Keratinocyte (primary cell): ENCODE measurements around the gene EPAS1. TPM values are rescaled to one million over a fixed set of nuclear protein-coding genes. Genes with fewer than 3 reads are reported as not detected.

Experiments used
- DNase-seq: peaks from one replicate; pipeline ENCODE4 v3.0.0-alpha.2; 2011; ENCODE audit warnings: low read depth, missing footprints, low spot score
- FAIRE-seq: peaks from 2 replicates; lab custom pipeline; 2011; peaks lifted over from hg19 to GRCh38; lab: Jason Lieb, UNC
- H2AFZ ChIP-seq: 2 replicates; pipeline ENCODE4 v1.6.0; 2012; ENCODE audit warnings: low read length, control low read depth, inconsistent platforms; ENCODE audit not compliant: control insufficient read depth
- H3K27ac ChIP-seq: 2 replicates; pipeline ENCODE4 v1.5.1; 2011; ENCODE audit warnings: low read length; ENCODE audit not compliant: control insufficient read depth, insufficient read depth
- H3K27me3 ChIP-seq: 3 replicates; pipeline ENCODE4 v1.6.0; 2011; ENCODE audit warnings: low read length; ENCODE audit not compliant: control insufficient read depth, insufficient read depth; ENCODE audit errors: extremely low read depth
- H3K36me3 ChIP-seq, 2 experiments: 2 replicates in 1 of 2; 3 replicates in 1 of 2; pipeline ENCODE4 v1.5.1; 2011; ENCODE audit warnings: low read length in 2 of 2, mild to moderate bottlenecking in 1 of 2; ENCODE audit not compliant: control insufficient read depth in 2 of 2, insufficient read depth in 2 of 2; ENCODE audit errors: extremely low read depth in 1 of 2
- H3K4me1 ChIP-seq: 3 replicates; pipeline ENCODE4 v1.5.1; 2011; ENCODE audit warnings: low read length; ENCODE audit not compliant: control insufficient read depth, insufficient read depth; ENCODE audit errors: extremely low read depth
- H3K4me2 ChIP-seq: 3 replicates; pipeline ENCODE4 v1.6.0; 2011; ENCODE audit warnings: low read depth, low read length; ENCODE audit not compliant: control insufficient read depth, insufficient read depth; ENCODE audit errors: extremely low read depth
- H3K4me3 ChIP-seq, 3 experiments: fragments of 200-600 bp in 1 of 3; sonication (generic) in 1 of 3; 2 replicates in 2 of 3; 3 replicates in 1 of 3; pipeline ENCODE4 v1.5.1; 2011 to 2016; ENCODE audit warnings: low read length in 3 of 3, mild to moderate bottlenecking in 3 of 3, control low read depth in 2 of 3, inconsistent platforms in 1 of 3, low read depth in 1 of 3, mixed read lengths in 1 of 3, mixed run types in 1 of 3, moderate library complexity in 1 of 3; ENCODE audit not compliant: control insufficient read depth in 2 of 3, insufficient read depth in 2 of 3; ENCODE audit errors: extremely low read depth in 1 of 3
- H3K79me2 ChIP-seq: 2 replicates; pipeline ENCODE4 v1.6.0; 2012; ENCODE audit warnings: low read length; ENCODE audit not compliant: control insufficient read depth, insufficient read depth
- H3K9ac ChIP-seq: 3 replicates; pipeline ENCODE4 v1.6.0; 2011; ENCODE audit warnings: low read length; ENCODE audit not compliant: control insufficient read depth, insufficient read depth; ENCODE audit errors: extremely low read depth
- H3K9me1 ChIP-seq: 3 replicates; pipeline ENCODE4 v1.6.0; 2011; ENCODE audit warnings: low read length; ENCODE audit not compliant: control insufficient read depth, insufficient read depth; ENCODE audit errors: extremely low read depth
- H3K9me3 ChIP-seq: 2 replicates; pipeline ENCODE4 v1.5.1; 2012; ENCODE audit warnings: low read depth, low read length; ENCODE audit not compliant: control insufficient read depth
- H4K20me1 ChIP-seq: 3 replicates; pipeline ENCODE4 v1.6.0; 2011; ENCODE audit warnings: low read length; ENCODE audit not compliant: control insufficient read depth, insufficient read depth; ENCODE audit errors: extremely low read depth
- EZH2 ChIP-seq: IDR thresholded peaks from one replicate; pipeline ENCODE4 v1.6.1; 2012; ENCODE audit warnings: inconsistent platforms, mild to moderate bottlenecking, low read length, moderate library complexity
- dilution Hi-C: fragments of 300-500 bp; cut with MboI; formaldehyde crosslinking; loops from one replicate; pipeline ENCODE4 v1.7.0; 2020; ENCODE audit warnings: low sequenced_read_pairs; ENCODE audit not compliant: extremely low pct_ligation_motif_present
- polyA plus RNA-seq, 5 experiments: library from polyadenylated mRNA; depleted of rRNA in 3 of 5; stranded (reverse) in 3 of 5; stranded (forward) in 1 of 5; unstranded in 1 of 5; fragments of >200 nt; gene quantifications; 1 replicate in 1 of 5; 2 replicates in 3 of 5; 3 replicates in 1 of 5; pipeline versions ENCODE4 v1.2.1 to v1.2.3, GENCODE V29; 2011 to 2012; ENCODE audit warnings: missing spikeins in 2 of 5, low read depth in 1 of 5, low replicate concordance in 1 of 5
- TF ChIP-seq, protein P1 (sequence below), 3 experiments: IDR thresholded peaks in 1 of 3; conservative IDR thresholded peaks in 1 of 3; optimal IDR thresholded peaks in 1 of 3; 2 replicates in 2 of 3; 3 replicates in 1 of 3; pipeline versions ENCODE3 to v1.5.1; 2011; ENCODE audit warnings: low read length in 3 of 3, mild to moderate bottlenecking in 3 of 3, moderate library complexity in 2 of 3, control low read depth in 1 of 3, inconsistent platforms in 1 of 3; ENCODE audit not compliant: insufficient read depth in 2 of 3; ENCODE audit errors: extremely low read depth in 1 of 3

The EPAS1 gene
- polyA plus RNA-seq, 1 donor (not counting 4 experiments of a cell fraction or from before 2014, with no cell fraction given) = 96.7 TPM

DNA sequence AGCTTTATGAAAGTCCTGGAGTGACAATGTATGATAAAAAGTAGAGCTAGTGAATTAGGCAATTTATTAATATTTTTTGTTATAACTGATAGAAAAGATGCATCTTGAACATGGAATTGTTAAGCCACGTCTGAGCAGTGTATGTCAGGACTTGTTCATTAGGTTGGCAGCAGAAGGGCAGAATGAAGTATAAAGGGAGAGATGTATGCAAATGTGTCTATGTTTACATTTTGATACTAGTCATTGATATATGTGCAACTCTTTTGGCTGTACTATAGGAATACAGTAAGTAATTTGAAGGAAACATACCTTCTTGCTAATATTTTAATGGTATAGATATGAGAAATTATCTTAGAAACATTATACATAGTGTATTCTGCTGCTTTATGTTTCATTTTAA, 133.2 kb downstream of the EPAS1 start:
- Histone ChIP-seq H3K9me3 (no peaks in the 10 kb centered on the region), H3K27me3 (no peaks in the 10 kb centered on the region), H2AFZ (no peak overlapping the region), H3K79me2 (no peaks in the 10 kb centered on the region), H3K36me3 (no peaks in the 10 kb centered on the region), H3K4me2 (no peak overlapping the region), H4K20me1 (no peaks in the 10 kb centered on the region), H3K9ac (no peak overlapping the region), H3K9me1 (no peaks in the 10 kb centered on the region), H3K4me1 (peaks cover 9% of the 10 kb centered on the region), H3K27ac (no peak overlapping the region), H3K4me3 (no peak overlapping the region)
- dilution Hi-C loops = no loop called here
- DNase-seq (no peak), FAIRE-seq (no peak)
- TF ChIP-seq, protein P1, sequence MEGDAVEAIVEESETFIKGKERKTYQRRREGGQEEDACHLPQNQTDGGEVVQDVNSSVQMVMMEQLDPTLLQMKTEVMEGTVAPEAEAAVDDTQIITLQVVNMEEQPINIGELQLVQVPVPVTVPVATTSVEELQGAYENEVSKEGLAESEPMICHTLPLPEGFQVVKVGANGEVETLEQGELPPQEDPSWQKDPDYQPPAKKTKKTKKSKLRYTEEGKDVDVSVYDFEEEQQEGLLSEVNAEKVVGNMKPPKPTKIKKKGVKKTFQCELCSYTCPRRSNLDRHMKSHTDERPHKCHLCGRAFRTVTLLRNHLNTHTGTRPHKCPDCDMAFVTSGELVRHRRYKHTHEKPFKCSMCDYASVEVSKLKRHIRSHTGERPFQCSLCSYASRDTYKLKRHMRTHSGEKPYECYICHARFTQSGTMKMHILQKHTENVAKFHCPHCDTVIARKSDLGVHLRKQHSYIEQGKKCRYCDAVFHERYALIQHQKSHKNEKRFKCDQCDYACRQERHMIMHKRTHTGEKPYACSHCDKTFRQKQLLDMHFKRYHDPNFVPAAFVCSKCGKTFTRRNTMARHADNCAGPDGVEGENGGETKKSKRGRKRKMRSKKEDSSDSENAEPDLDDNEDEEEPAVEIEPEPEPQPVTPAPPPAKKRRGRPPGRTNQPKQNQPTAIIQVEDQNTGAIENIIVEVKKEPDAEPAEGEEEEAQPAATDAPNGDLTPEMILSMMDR (optimal IDR thresholded peaks at IDR 0.05 in 1 of 3, IDR thresholded peaks at IDR 0.05 in 1 of 3, conservative IDR thresholded peaks at IDR 0.05 in 1 of 3; ENCODE audit: extremely low read depth in 1 of 3, insufficient read depth in 2 of 3, low read length in 3 of 3) = no peak
- no peak for TF ChIP-seq EZH2

DNA sequence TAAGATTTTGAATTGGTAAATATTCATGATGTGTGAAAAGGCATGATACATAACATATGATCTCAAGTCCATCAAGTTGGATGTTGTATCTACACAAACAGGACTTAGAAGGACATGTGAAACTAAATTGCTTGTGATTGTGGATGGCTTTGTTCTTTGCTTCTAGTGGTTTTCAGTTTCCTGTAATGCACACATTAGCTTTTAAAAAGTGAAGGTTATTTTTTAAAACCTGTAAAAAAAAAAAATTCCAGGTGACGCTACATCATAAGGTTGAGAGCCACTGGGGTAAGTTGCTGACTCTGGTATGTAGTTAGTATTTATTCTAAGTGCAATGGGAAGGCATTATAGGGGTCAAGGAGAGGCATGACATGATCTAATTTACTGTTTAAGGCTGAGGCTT, 133.8 kb downstream of the EPAS1 start:
- no peak overlapping the region for H2AFZ ChIP-seq
- dilution Hi-C loops = no loop called here
- no peak for FAIRE-seq

More for the DNA sequence above, 133.8 kb downstream of the EPAS1 start:
- no peak overlapping the region for H3K27ac ChIP-seq
- peaks cover 14% of the 10 kb centered on the region for H3K4me1 ChIP-seq
- no peak overlapping the region for H3K4me2 ChIP-seq
- H3K36me3 ChIP-seq = no peaks in the 10 kb centered on the region
- no peaks in the 10 kb centered on the region for H3K9me1 ChIP-seq
- no peak overlapping the region for H3K9ac ChIP-seq
- H3K27me3 ChIP-seq = no peaks in the 10 kb centered on the region
- H3K9me3 ChIP-seq = no peaks in the 10 kb centered on the region
- H3K79me2 ChIP-seq = no peaks in the 10 kb centered on the region
- TF ChIP-seq, protein P1 (optimal IDR thresholded peaks at IDR 0.05 in 1 of 3, IDR thresholded peaks at IDR 0.05 in 1 of 3, conservative IDR thresholded peaks at IDR 0.05 in 1 of 3; ENCODE audit: extremely low read depth in 1 of 3, insufficient read depth in 2 of 3, low read length in 3 of 3) = no peak
- TF ChIP-seq EZH2 = no peak
- no peaks in the 10 kb centered on the region for H4K20me1 ChIP-seq
- H3K4me3 ChIP-seq = no peak overlapping the region
- no peak for DNase-seq
